H9 (cell line): Measurements from ENCODE around the gene ZNF723. TPM values are rescaled to one million over a fixed set of nuclear protein-coding genes. Genes with fewer than 3 reads are reported as not detected.

Source experiments
- DNase-seq: peaks from one replicate; pipeline ENCODE4 v3.0.0-alpha.2; 2017
- H2AFZ ChIP-seq: one replicate; pipeline ENCODE4 v1.6.1; 2013; ENCODE audit warnings: mild to moderate bottlenecking, low read length, control low read depth, moderate library complexity
- H2AK5ac ChIP-seq: 2 replicates; pipeline ENCODE4 v1.6.1; 2013; ENCODE audit warnings: low read length, control low read depth, mixed read lengths; ENCODE audit not compliant: insufficient read length
- H2BK120ac ChIP-seq: one replicate; pipeline ENCODE4 v1.6.1; 2013; ENCODE audit warnings: low read depth, mild to moderate bottlenecking, low read length, control low read depth, inconsistent platforms; ENCODE audit not compliant: poor library complexity, severe bottlenecking
- H2BK12ac ChIP-seq: 2 replicates; pipeline ENCODE4 v1.6.1; 2013; ENCODE audit warnings: low read length, control low read depth, mixed read lengths, low read depth; ENCODE audit not compliant: insufficient read length
- H2BK15ac ChIP-seq: 2 replicates; pipeline ENCODE4 v1.6.1; 2013; ENCODE audit warnings: low read depth, low read length, control low read depth
- H2BK20ac ChIP-seq: one replicate; pipeline ENCODE4 v1.6.1; 2013; ENCODE audit warnings: low read depth, mild to moderate bottlenecking, low read length, control low read depth, inconsistent platforms; ENCODE audit not compliant: poor library complexity, severe bottlenecking
- H2BK5ac ChIP-seq: 2 replicates; pipeline ENCODE4 v1.6.1; 2013; ENCODE audit warnings: low read length, control low read depth, mixed read lengths; ENCODE audit not compliant: insufficient read length
- H3K14ac ChIP-seq: 2 replicates; pipeline ENCODE4 v1.6.1; 2013; ENCODE audit warnings: low read length, control low read depth; ENCODE audit not compliant: insufficient read depth
- H3K18ac ChIP-seq: 2 replicates; pipeline ENCODE4 v1.6.1; 2013; ENCODE audit warnings: low read depth, mild to moderate bottlenecking, mixed read lengths, low read length, control low read depth; ENCODE audit not compliant: insufficient read length
- H3K23ac ChIP-seq: 2 replicates; pipeline ENCODE4 v1.6.1; 2013; ENCODE audit warnings: low read length, control low read depth, mixed read lengths, low read depth; ENCODE audit not compliant: insufficient read length
- H3K23me2 ChIP-seq: 2 replicates; pipeline ENCODE4 v1.6.1; 2013; ENCODE audit warnings: low read depth, mild to moderate bottlenecking, mixed read lengths, low read length, control low read depth; ENCODE audit not compliant: insufficient read length, poor library complexity, severe bottlenecking
- H3K27ac ChIP-seq: 2 replicates; pipeline ENCODE4 v1.5.1; 2013; ENCODE audit warnings: low read length, control low read depth, mixed read lengths, low read depth; ENCODE audit not compliant: insufficient read length
- H3K27me3 ChIP-seq: 2 replicates; pipeline ENCODE4 v1.6.1; 2013; ENCODE audit warnings: low read length, control low read depth, inconsistent platforms; ENCODE audit not compliant: insufficient read depth
- H3K4ac ChIP-seq: 2 replicates; pipeline ENCODE4 v1.6.1; 2013; ENCODE audit warnings: low read depth, mild to moderate bottlenecking, control low read depth, inconsistent platforms, low read length, moderate library complexity
- H3K4me1 ChIP-seq: 2 replicates; pipeline ENCODE4 v1.6.1; 2013; ENCODE audit warnings: low read length, control low read depth, inconsistent platforms; ENCODE audit not compliant: insufficient read depth
- H3K4me2 ChIP-seq: 2 replicates; pipeline ENCODE4 v1.6.1; 2013; ENCODE audit warnings: low read length, control low read depth, mixed read lengths; ENCODE audit not compliant: insufficient read length, insufficient read depth
- H3K56ac ChIP-seq: 2 replicates; pipeline ENCODE4 v1.6.1; 2013; ENCODE audit warnings: low read depth, mild to moderate bottlenecking, mixed read lengths, low read length, control low read depth; ENCODE audit not compliant: insufficient read length
- H3K79me1 ChIP-seq: 2 replicates; pipeline ENCODE4 v1.6.1; 2013; ENCODE audit warnings: low read depth, mild to moderate bottlenecking, moderate library complexity, low read length, control low read depth, inconsistent platforms; ENCODE audit not compliant: insufficient read depth, poor library complexity, severe bottlenecking
- H3K79me2 ChIP-seq: 2 replicates; pipeline ENCODE4 v1.6.1; 2013; ENCODE audit warnings: low read length, control low read depth, inconsistent platforms; ENCODE audit not compliant: insufficient read depth
- H3K9ac ChIP-seq: 2 replicates; pipeline ENCODE4 v1.6.1; 2013; ENCODE audit warnings: low read length, control low read depth, mixed read lengths; ENCODE audit not compliant: insufficient read length; ENCODE audit errors: extremely low read depth
- H3K9me3 ChIP-seq: one replicate; pipeline ENCODE4 v1.6.1; 2013; ENCODE audit warnings: low read depth, low read length, inconsistent platforms; ENCODE audit not compliant: control insufficient read depth
- H3T11ph ChIP-seq: one replicate; pipeline ENCODE4 v1.6.1; 2013; ENCODE audit warnings: mild to moderate bottlenecking, low read length, control low read depth, inconsistent platforms
- H4K20me1 ChIP-seq: one replicate; pipeline ENCODE4 v1.6.1; 2013; ENCODE audit not compliant: control insufficient read depth, insufficient read length, insufficient read depth
- H4K5ac ChIP-seq: 2 replicates; pipeline ENCODE4 v1.6.1; 2013; ENCODE audit warnings: low read depth, mild to moderate bottlenecking, mixed read lengths, low read length, control low read depth; ENCODE audit not compliant: insufficient read length
- H4K8ac ChIP-seq: replicated peaks from 2 replicates; pipeline ENCODE4 v1.6.1; 2013; ENCODE audit warnings: low read length, control low read depth, mixed read lengths, low read depth; ENCODE audit not compliant: insufficient read length
- H4K91ac ChIP-seq: 2 replicates; pipeline ENCODE4 v1.6.1; 2013; ENCODE audit warnings: low read depth, mild to moderate bottlenecking, moderate library complexity, mixed read lengths, low read length, control low read depth; ENCODE audit not compliant: insufficient read length
- H3K27ac Mint-ChIP-seq, 3 experiments: 2 replicates in 2 of 3; 3 replicates in 1 of 3; pipeline ENCODE4 v1.8.0; 2020 to 2021; ENCODE audit warnings: mixed read lengths in 3 of 3, mild to moderate bottlenecking in 1 of 3, moderate library complexity in 1 of 3
- H3K27me3 Mint-ChIP-seq: 2 replicates; pipeline ENCODE4 v1.8.0; 2021; ENCODE audit warnings: low read depth, mild to moderate bottlenecking, moderate library complexity, mixed read lengths
- H3K36me3 Mint-ChIP-seq, 3 experiments: 2 replicates in 2 of 3; 3 replicates in 1 of 3; pipeline ENCODE4 v1.8.0; 2020 to 2021; ENCODE audit warnings: low read depth in 3 of 3, mixed read lengths in 3 of 3; ENCODE audit not compliant: insufficient read depth in 1 of 3
- H3K4me1 Mint-ChIP-seq, 2 experiments: 2 replicates each; pipeline ENCODE4 v1.8.0; 2020; ENCODE audit warnings: mixed read lengths in 2 of 2
- H3K4me3 Mint-ChIP-seq, 2 experiments: 2 replicates in 1 of 2; 3 replicates in 1 of 2; pipeline ENCODE4 v1.8.0; 2020 to 2021; ENCODE audit warnings: mild to moderate bottlenecking in 2 of 2, mixed read lengths in 2 of 2, moderate library complexity in 1 of 2
- H3K9me3 Mint-ChIP-seq, 2 experiments: 2 replicates in 1 of 2; 3 replicates in 1 of 2; pipeline ENCODE4 v1.8.0; 2020; ENCODE audit warnings: mild to moderate bottlenecking in 2 of 2, mixed read lengths in 2 of 2, moderate library complexity in 1 of 2
- CTCF ChIP-seq: fragments of 200-600 bp; sonication (generic); conservative IDR thresholded peaks from 3 replicates; pipeline ENCODE4 v1.8.0; 2021; ENCODE audit warnings: antibody characterized with exemption, mild to moderate bottlenecking
- WGBS: extraction: QIAGEN DNeasy Blood & Tissue Kit; methylation state at CpG from one replicate; pipeline ENCODE4 v1.1.7; 2013; ENCODE audit warnings: missing lambda C conversion rate, low lambda C conversion rate, mixed read lengths; ENCODE audit not compliant: insufficient read length; ENCODE audit errors: extremely low coverage; 5-methylcytosine and 5-hydroxymethylcytosine counted together
- total RNA-seq: library from RNA; stranded (reverse); gene quantifications from 2 replicates; pipeline ENCODE4 v1.2.1, GENCODE V29; 2021

Gene ZNF723
- total RNA-seq, 1 experiment from 2014 or later, result not detected

- Mint-ChIP-seq H3K36me3 (peaks cover 12 to 40% (median 13%) of the 10 kb centered on the region in 3 experiments; a peak in 6 of 7 replicates), H3K27me3 (peaks cover 2% of the 10 kb centered on the region), H3K4me3 (no peak overlapping the region), H3K4me1 (no peaks in the 10 kb centered on the region), H3K9me3 (peaks cover 91 to 95% of the 10 kb centered on the region in 2 experiments), H3K27ac (no peak overlapping the region)
- no peak overlapping the region for H3K23ac ChIP-seq
- TF ChIP-seq CTCF, result no peak
- H3K23me2 ChIP-seq, result no peaks in the 10 kb centered on the region
- H4K91ac ChIP-seq, result no peak overlapping the region
- H3K9ac ChIP-seq, result no peak overlapping the region
- no peak overlapping the region for H2BK20ac ChIP-seq
- no peaks in the 10 kb centered on the region for H3K4me1 ChIP-seq
- H3K27ac ChIP-seq, result no peak overlapping the region
- no peaks in the 10 kb centered on the region for H3K79me2 ChIP-seq
- no peak for DNase-seq
- no peaks in the 10 kb centered on the region for H3K79me1 ChIP-seq
- no peak overlapping the region for H2BK15ac ChIP-seq
- peaks cover 92% of the 10 kb centered on the region for H3K9me3 ChIP-seq
- H4K20me1 ChIP-seq, result no peaks in the 10 kb centered on the region
- H4K5ac ChIP-seq, result no peak overlapping the region
- H4K8ac ChIP-seq, result no peak overlapping the region
- H2AFZ ChIP-seq, result no peak overlapping the region
- H3T11ph ChIP-seq, result no peak overlapping the region
- H3K4me2 ChIP-seq, result no peak overlapping the region
- no peak overlapping the region for H3K14ac ChIP-seq
- H2AK5ac ChIP-seq, result no peak overlapping the region
- H3K56ac ChIP-seq, result no peak overlapping the region
- H2BK12ac ChIP-seq, result no peak overlapping the region
- H2BK120ac ChIP-seq, result no peak overlapping the region
- H3K4ac ChIP-seq, result no peak overlapping the region
- no CpG with 5 or more reads among the region's 47 CpGs for WGBS
- H3K18ac ChIP-seq, result no peak overlapping the region
- no peaks in the 10 kb centered on the region for H3K27me3 ChIP-seq
- no peak overlapping the region for H2BK5ac ChIP-seq
These were observed 69.5 kb downstream of the ZNF723 start for GRCh38 chr19:22901431-22902130.

Other genes starting within 250 kb of the ZNF723 start
- not detected in 2 replicates for gene ZNF492, start 198.0 kb upstream of the ZNF723 start, total RNA-seq
- gene ZNF99, start 48.1 kb upstream of the ZNF723 start, total RNA-seq, result not detected in 2 replicates
- not detected in 2 replicates for gene ZNF728, start 170.9 kb downstream of the ZNF723 start, total RNA-seq